SIG-M5 (cell line): ENCODE results near the gene NPC1.

ENCODE experiments used
- DNase-seq: peaks from one replicate; lab custom pipeline; 2025; lab: John Stamatoyannopoulos, UW

NPC1 gene

DNA sequence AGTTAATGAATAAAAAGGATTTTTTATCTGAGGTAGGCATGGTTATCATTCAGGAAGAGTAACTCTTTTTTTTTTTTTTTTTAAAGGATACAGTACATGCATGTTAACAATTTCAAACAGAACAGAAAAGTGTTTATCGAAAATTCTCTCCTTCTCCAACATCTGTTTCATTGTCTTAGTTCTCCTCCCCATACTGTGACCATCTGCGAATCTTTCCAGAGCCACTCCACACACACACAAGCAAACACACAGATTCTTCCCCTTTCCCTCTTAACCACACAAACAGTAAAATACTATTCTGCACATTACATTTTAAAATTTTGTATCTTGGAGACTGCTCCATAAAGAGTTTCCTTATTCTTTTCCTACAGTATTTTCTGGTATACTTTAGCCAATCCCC, 38.0 kb downstream of the NPC1 start:
- DNase-seq = no peak

- no peak for DNase-seq
Measured at GRCh38 chr18:23547846-23548245, 38.5 kb downstream of the NPC1 start.

DNA sequence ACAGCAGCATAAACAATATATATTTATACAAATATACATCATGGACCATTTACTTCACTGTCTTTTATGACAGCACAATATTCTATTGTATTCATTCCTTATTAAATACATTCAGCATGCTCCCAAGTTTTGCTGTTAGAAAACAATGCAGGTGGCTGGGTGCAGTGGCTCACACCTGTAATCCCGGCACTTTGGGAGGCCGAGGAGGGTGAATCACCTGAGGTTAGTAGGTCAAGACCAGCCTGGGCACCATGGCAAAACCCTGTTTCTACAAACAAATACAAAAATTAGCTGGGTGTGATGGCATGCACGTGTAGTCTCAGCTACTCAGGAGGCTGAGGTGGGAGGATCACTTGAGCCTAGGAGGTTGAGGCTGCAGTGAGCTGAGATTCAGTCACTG, 39.0 kb downstream of the NPC1 start:
- no peak for DNase-seq

- no peak for DNase-seq
Measured at GRCh38 chr18:23545247-23545789, 41.0 kb downstream of the NPC1 start.

DNA sequence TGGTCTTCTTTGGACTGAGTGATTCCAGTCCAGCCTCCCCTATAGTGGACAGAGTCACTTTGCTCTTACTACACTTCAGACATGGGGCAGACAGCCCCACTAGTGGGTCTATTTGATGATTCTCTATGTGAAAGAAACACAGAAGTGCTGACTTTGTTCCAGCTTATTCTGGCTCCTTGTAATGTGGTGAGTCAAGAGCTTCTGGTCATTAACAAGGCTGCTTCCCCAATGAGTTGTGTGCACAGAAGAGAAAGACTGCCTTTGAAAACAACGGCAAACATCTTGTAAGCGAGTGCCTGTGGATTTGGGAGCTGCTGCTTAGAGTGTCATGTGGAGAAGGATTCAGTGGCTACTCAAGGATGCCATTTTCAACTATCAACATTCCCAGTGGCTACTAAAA, 43.8 kb downstream of the NPC1 start:
- no peak for DNase-seq

DNA sequence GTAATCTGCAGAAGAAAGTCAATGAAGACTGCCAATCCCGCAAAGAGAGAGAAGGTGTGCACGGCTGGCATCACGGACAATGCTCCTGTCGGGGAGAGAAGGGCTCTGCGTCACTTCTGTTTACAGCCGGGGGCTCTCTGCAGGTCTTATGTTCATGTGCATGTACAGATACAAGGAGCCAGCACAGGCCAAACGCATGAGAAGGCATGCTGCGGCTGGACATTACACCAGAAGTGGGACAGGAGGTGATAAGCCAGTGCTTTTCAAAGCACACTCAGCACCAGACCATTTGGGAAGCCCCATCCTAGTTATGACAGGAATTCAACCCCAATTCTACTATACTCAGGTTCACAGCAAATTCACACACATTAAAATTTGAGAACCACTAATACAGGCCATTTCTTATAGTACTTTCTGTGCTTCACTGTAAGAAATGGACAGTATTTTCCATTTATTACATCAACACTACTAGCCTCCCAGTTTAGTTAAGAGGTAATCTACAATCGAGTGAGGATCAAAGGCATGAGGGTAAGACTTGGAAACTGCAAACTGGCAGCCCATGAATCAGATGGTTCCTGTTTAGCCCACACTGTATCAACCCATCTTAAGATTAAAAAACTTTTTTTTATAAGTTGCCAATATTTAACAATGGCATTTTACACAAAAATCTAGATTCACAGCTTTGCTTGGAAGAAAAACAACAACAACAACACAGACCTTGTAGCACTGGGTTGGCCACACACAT, 44.8 kb downstream of the NPC1 start:
- DNase-seq = no peak

GRCh38 chr18:23540867-23541266, 45.4 kb downstream of the NPC1 start:
- DNase-seq = peak; percentile 94

DNA sequence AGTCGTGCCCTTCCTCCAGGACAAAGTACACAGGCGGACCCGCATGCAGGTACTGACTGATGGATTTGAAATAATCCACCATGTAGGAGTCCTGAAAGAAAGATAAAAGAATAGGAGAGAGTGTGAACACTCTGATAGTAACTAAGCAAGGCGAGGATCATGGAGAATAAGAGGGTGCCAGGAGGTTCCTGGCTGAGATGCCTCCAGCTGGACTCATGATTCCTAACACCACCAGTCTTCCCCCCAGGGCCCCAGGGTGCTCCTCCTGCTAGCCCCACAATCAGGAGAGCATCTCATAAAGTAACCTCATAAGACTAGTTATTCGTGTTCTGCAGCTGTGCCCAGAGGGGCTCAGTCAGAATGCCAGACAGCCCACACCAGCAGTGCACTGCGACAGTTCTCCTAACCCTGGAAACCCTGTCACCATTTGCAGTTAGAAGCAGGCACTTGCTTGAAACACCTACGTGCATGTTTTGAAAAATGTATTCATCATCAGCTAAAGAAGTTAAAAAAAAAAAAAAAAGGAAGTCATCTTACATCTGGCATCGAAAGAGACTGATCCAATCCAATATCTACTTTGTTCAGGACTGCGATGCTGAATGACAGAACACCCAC, 46.3 kb downstream of the NPC1 start:
- DNase-seq = no peak

DNA sequence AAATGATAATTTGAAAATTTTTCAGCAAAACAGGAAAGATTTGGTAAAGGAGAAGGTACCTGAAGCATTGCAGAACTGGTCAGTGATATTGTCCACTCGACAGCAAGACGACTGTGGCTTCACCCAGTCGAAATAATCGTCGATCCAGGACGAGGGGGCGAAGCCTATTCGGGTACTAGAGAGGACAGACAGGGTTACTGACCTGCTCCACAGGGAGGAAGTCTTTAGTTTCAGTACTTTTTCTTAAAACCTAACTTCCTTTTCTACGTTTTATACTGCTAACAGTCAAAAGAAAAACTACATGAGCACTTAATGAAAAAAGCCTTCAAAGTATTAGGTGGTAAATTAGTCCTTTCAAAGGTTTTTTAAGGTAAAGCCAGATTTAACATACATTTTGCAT, 47.0 kb downstream of the NPC1 start:
- DNase-seq = no peak

DNA sequence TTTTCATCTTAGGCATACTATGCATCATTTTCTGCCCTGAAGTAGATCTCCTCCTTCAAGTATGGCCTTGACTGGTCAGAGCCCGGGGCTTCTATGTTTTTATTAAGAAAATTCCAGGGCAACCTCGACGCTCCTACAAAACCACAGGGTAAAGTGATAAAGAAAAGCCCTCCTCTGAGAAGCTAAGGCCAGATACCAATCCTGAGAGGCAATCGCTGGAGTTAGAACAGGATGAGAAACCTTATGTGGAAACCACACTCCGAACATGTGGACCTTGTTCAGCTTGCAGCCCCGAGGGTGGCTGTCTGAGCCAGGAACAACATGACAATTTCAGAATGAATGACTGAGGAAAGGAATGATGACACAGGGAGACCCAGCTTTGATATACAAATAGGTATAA, 47.4 kb downstream of the NPC1 start:
- no peak for DNase-seq

GRCh38 chr18:23538001-23538400, 48.3 kb downstream of the NPC1 start:
- no peak for DNase-seq

GRCh38 chr18:23537274-23537673, 49.0 kb downstream of the NPC1 start:
- DNase-seq = no peak

GRCh38 chr18:23536204-23536603, 50.1 kb downstream of the NPC1 start:
- no peak for DNase-seq

- no peak for DNase-seq
Measured at GRCh38 chr18:23534276-23534675, 52.0 kb downstream of the NPC1 start.

GRCh38 chr18:23532848-23533247, 53.5 kb downstream of the NPC1 start:
- no peak for DNase-seq

GRCh38 chr18:23531912-23532311, 54.4 kb downstream of the NPC1 start:
- no peak for DNase-seq

GRCh38 chr18:23530195-23530594, 56.1 kb downstream of the NPC1 start:
- DNase-seq = no peak

- DNase-seq = no peak
Measured at GRCh38 chr18:23529604-23530003, 56.7 kb downstream of the NPC1 start.

DNA sequence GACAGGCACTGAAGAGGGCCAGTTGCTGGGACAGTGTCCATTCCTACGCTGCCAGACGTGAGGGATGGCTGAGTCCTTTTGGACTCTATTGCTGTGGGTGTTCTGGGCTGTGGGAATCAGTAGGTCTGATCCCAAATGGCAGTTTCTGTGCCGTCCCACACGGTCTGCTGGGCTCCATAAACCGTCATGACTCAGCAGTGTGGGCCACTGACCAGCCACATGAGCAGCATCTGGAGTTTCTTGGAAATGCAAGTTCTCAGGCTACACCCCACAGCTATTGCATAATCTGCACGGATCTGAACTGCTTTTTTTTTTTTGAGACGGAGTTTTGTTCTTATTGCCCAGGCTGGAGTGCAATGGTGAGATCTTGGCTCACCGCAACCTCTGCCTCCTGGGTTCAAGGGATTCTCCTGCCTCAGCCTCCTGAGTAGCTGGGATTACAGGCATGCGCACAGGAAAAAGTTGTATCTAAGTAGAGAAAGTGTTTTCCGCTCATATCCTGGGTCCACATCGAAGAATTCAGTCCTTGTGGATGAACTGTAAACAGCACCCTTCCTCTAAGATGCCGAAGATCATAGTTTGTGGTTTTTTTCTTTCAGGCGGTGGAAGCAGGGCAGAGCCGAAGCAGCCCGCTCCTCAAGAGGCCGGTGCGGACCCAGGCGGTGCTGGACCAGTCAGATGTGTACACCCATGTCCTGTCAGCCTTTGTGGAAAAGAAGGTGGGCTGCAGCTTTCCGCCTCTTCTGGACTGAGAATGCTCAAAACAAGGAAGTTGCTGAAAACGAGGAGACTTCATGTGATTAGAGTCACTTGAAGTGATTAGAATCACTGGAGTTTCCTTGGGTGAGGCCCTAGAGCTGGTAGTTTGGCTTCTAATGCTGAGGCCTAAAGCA, 57.5 kb downstream of the NPC1 start:
- DNase-seq = no peak

GRCh38 chr18:23526501-23527063, 59.7 kb downstream of the NPC1 start:
- no peak for DNase-seq

DNA sequence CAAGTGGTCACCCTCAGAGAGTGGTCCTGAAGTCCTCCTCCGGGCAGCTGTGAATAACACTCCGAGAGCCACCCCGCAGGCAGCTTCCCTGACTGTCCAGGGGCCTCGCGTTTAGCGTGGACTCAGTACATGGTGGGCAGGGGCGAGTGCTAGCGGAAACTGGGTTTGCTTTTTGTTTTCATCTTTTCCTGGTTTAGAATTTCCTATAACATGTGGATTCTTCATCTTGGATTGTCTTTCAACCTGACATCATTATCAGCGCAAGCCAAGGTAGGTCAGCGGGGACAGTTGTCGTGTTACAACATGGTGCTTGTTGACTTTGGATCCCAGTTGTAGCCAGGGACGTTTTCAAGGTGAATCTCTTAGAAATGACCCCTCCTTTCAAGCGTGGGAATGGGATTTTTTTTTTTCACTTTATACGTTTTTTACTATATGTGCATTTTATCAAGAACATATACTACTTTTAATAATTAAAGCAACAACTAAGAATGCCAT, 62.0 kb downstream of the NPC1 start:
- DNase-seq = no peak
